ENCODE data around the gene ITGA1. TPM values are rescaled to one million over a fixed set of nuclear protein-coding genes. Genes with fewer than 3 reads are reported as not detected.

The ITGA1 gene
- total RNA-seq, 1 experiment from 2014 or later, result 26.4 TPM

- no peak overlapping the region for H3K4me3 Mint-ChIP-seq (ENCODE audit: unreplicated experiment)
- CTCF ChIA-PET, result no interaction called here
- Histone ChIP-seq H3K27me3 (replicated peaks; ENCODE audit: control insufficient read depth, insufficient read depth, low read length) (no peaks in the 10 kb centered on the region), H3K9me3 (peaks cover 3% of the 10 kb centered on the region), H3K4me1 (peaks cover 16% of the 10 kb centered on the region), H3K36me3 (ENCODE audit: control insufficient read depth, insufficient read depth, low read length) (no peaks in the 10 kb centered on the region), H3K4me3 (ENCODE audit: low read depth, low read length) (no peak overlapping the region)
- H3K9me3 Mint-ChIP-seq (ENCODE audit: unreplicated experiment), result no peaks in the 10 kb centered on the region
- POLR2A ChIA-PET, result no interaction called here
- H3K27ac Mint-ChIP-seq (ENCODE audit: unreplicated experiment), result no peak overlapping the region
- no peak for DNase-seq
- H3K27me3 Mint-ChIP-seq (ENCODE audit: insufficient read depth, unreplicated experiment), result no peaks in the 10 kb centered on the region
- intact Hi-C loops (cut with micrococcal nuclease; ENCODE audit: unreplicated experiment), result no loop called here
- TF ChIP-seq CTCF (IDR thresholded peaks at IDR 0.05; ENCODE audit: insufficient read depth in 1 of 2, low read depth in 1 of 2, low read length in 1 of 2, severe bottlenecking in 1 of 2, unreplicated experiment in 1 of 2), result no peak
- H3K4me1 Mint-ChIP-seq (ENCODE audit: low read depth, unreplicated experiment), result peaks cover 7% of the 10 kb centered on the region
- no TSS peak for BruUV-seq (replicated peaks)
- no peaks in the 10 kb centered on the region for H3K36me3 Mint-ChIP-seq (ENCODE audit: insufficient read depth, unreplicated experiment)
Observed at GRCh38 chr5:52945040-52945439, 157.3 kb downstream of the ITGA1 start.

GRCh38 chr5:52947208-52947607, 159.5 kb downstream of the ITGA1 start:
- H3K27me3 Mint-ChIP-seq (ENCODE audit: insufficient read depth, unreplicated experiment), result no peaks in the 10 kb centered on the region
- TF ChIP-seq CTCF (IDR thresholded peaks at IDR 0.05; ENCODE audit: insufficient read depth in 1 of 2, low read depth in 1 of 2, low read length in 1 of 2, severe bottlenecking in 1 of 2, unreplicated experiment in 1 of 2), result no peak
- ChIA-PET POLR2A (no interaction called here), CTCF (no interaction called here)
- H3K9me3 Mint-ChIP-seq (ENCODE audit: unreplicated experiment), result no peaks in the 10 kb centered on the region
- peaks cover 7% of the 10 kb centered on the region for H3K4me1 Mint-ChIP-seq (ENCODE audit: low read depth, unreplicated experiment)
- H3K36me3 Mint-ChIP-seq (ENCODE audit: insufficient read depth, unreplicated experiment), result no peaks in the 10 kb centered on the region
- Histone ChIP-seq H3K9me3 (no peaks in the 10 kb centered on the region), H3K4me3 (ENCODE audit: low read depth, low read length) (no peak overlapping the region), H3K4me1 (peaks cover 8% of the 10 kb centered on the region; the same call in 1 of the 2 replicates), H3K36me3 (ENCODE audit: control insufficient read depth, insufficient read depth, low read length) (no peaks in the 10 kb centered on the region), H3K27me3 (replicated peaks; ENCODE audit: control insufficient read depth, insufficient read depth, low read length) (no peaks in the 10 kb centered on the region)
- no peak overlapping the region for H3K27ac Mint-ChIP-seq (ENCODE audit: unreplicated experiment)
- no TSS peak for BruUV-seq (replicated peaks)
- intact Hi-C loops (cut with micrococcal nuclease; ENCODE audit: unreplicated experiment), result no loop called here
- no peak for DNase-seq
- H3K4me3 Mint-ChIP-seq (ENCODE audit: unreplicated experiment), result no peak overlapping the region

DNA sequence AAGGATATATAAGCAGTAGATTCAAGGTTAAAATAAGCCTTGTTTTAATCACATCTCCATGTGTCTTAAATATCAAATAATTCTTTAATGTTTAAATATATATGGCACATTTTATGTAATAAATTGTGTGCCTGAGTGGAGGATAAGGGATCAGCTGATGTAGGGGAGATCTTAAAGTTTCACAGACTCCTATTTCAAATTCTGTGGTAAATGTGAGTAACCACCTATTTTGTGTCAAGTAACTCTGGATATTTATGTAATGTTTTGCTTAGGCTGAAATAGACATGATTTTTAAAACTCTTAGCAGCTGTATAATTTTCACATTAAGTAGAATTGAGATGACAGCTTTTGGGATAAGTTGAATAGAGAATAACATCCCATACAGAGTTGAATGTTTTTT, 160.1 kb downstream of the ITGA1 start:
- intact Hi-C loops (cut with micrococcal nuclease; ENCODE audit: unreplicated experiment), result loop anchor here (1.0 to 2.0 kb wide), 3 partner anchors 41 to 148 kb away; partner anchors contain the start of gene ITGA2
- no peak for TF ChIP-seq CTCF (IDR thresholded peaks at IDR 0.05; ENCODE audit: insufficient read depth in 1 of 2, low read depth in 1 of 2, low read length in 1 of 2, severe bottlenecking in 1 of 2, unreplicated experiment in 1 of 2)
- Mint-ChIP-seq H3K4me3 (ENCODE audit: unreplicated experiment) (no peak overlapping the region), H3K36me3 (ENCODE audit: insufficient read depth, unreplicated experiment) (no peaks in the 10 kb centered on the region), H3K9me3 (ENCODE audit: unreplicated experiment) (no peaks in the 10 kb centered on the region), H3K27ac (ENCODE audit: unreplicated experiment) (no peak overlapping the region), H3K27me3 (ENCODE audit: insufficient read depth, unreplicated experiment) (no peaks in the 10 kb centered on the region), H3K4me1 (ENCODE audit: low read depth, unreplicated experiment) (peaks cover 7% of the 10 kb centered on the region)
- ChIA-PET CTCF (interaction anchor here (0.6 to 1.9 kb wide), 19 partner anchors 8 to 167 kb away, joined by 3 to 22 read pairs (median 4); partner anchors contain the start of genes ITGA1, ITGA2, MOCS2 and PELO), POLR2A (no interaction called here)
- peaks cover 8% of the 10 kb centered on the region; the same call in 1 of the 2 replicates for H3K4me1 ChIP-seq
- no peaks in the 10 kb centered on the region for H3K27me3 ChIP-seq (replicated peaks; ENCODE audit: control insufficient read depth, insufficient read depth, low read length)
- DNase-seq, result no peak
- no peak overlapping the region for H3K4me3 ChIP-seq (ENCODE audit: low read depth, low read length)
- H3K36me3 ChIP-seq (ENCODE audit: control insufficient read depth, insufficient read depth, low read length), result no peaks in the 10 kb centered on the region
- no TSS peak for BruUV-seq (replicated peaks)
- H3K9me3 ChIP-seq, result no peaks in the 10 kb centered on the region

Data from Caco-2 (cell line).